Thoracic aorta (tissue), 2 donors: ENCODE measurements around the gene SPAAR. TPM values are rescaled to one million over a fixed set of nuclear protein-coding genes. Genes with fewer than 3 reads are reported as not detected.

Source experiments
- ATAC-seq: fragments of 150-250 bp; one replicate; pipeline ENCODE4 v1.8.0; 2017; ENCODE audit warnings: low read depth; ENCODE audit not compliant: insufficient number of reproducible peaks, low FRiP score
- DNase-seq: peaks from one replicate; pipeline ENCODE4 v3.0.0-alpha.2; 2020; ENCODE audit warnings: low spot score
- H3K27ac ChIP-seq, 2 donors: fragments of 200-600 bp; sonication (generic); 1 replicate in 1 of 2; 2 replicates in 1 of 2; pipeline ENCODE4 v1.5.1; 2016; ENCODE audit warnings: mild to moderate bottlenecking in 2 of 2, moderate library complexity in 2 of 2
- H3K27me3 ChIP-seq: fragments of 200-600 bp; sonication (generic); replicated peaks from 2 replicates; pipeline ENCODE4 v1.6.0; 2016; ENCODE audit warnings: mild to moderate bottlenecking; ENCODE audit not compliant: insufficient read depth
- H3K36me3 ChIP-seq: fragments of 200-600 bp; sonication (generic); one replicate; pipeline ENCODE4 v1.5.1; 2016
- H3K4me1 ChIP-seq, 2 donors: fragments of 200-600 bp; sonication (generic); 1 replicate in 1 of 2; 2 replicates in 1 of 2; pipeline versions ENCODE4 v1.5.1 to v1.6.0; 2016; ENCODE audit warnings: low read depth in 2 of 2, mild to moderate bottlenecking in 1 of 2; ENCODE audit not compliant: control insufficient read depth in 1 of 2
- H3K4me3 ChIP-seq: fragments of 200-600 bp; sonication (generic); 2 replicates; pipeline ENCODE4 v1.5.1; 2016; ENCODE audit warnings: mild to moderate bottlenecking
- H3K9me3 ChIP-seq: fragments of 200-600 bp; sonication (generic); 2 replicates; pipeline ENCODE4 v1.5.1; 2016
- CTCF ChIP-seq: fragments of 200-600 bp; sonication (generic); IDR thresholded peaks from one replicate; pipeline ENCODE4 v1.5.1; 2019; ENCODE audit warnings: antibody characterized with exemption
- total RNA-seq, 2 donors: library from RNA; depleted of rRNA; stranded (reverse); fragments of >200 nt; gene quantifications; one replicate each; pipeline versions ENCODE4 v1.1.0 to v1.2.3, GENCODE V29; 2016

SPAAR gene
- total RNA-seq, 2 donors from 2014 or later = 3.2 to 4.9 TPM

GRCh38 chr9:35942286-35942685, 33.0 kb downstream of the SPAAR start:
- no peak for TF ChIP-seq CTCF
- Histone ChIP-seq H3K4me1 (peaks cover 28 to 49% of the 10 kb centered on the region in 2 donors), H3K27me3 (no peaks in the 10 kb centered on the region), H3K36me3 (no peaks in the 10 kb centered on the region), H3K9me3 (no peaks in the 10 kb centered on the region), H3K27ac (no peak overlapping the region), H3K4me3 (no peak overlapping the region)
- ATAC-seq (no peak), DNase-seq (no peak)

GRCh38 chr9:35944173-35944572, 34.9 kb downstream of the SPAAR start:
- no peak for ATAC-seq
- peak overlapping the region in 1 of 2 donors; percentile 14 for H3K27ac ChIP-seq

GRCh38 chr9:35944841-35945240, 35.6 kb downstream of the SPAAR start:
- DNase-seq (no peak), ATAC-seq (no peak)
- Histone ChIP-seq H3K4me3 (no peak overlapping the region), H3K4me1 (peaks cover 19 to 23% of the 10 kb centered on the region in 2 donors), H3K36me3 (no peaks in the 10 kb centered on the region), H3K27ac (peak overlapping the region in 1 of 2 donors; percentile 38), H3K9me3 (no peaks in the 10 kb centered on the region), H3K27me3 (no peaks in the 10 kb centered on the region)
- TF ChIP-seq CTCF = no peak

More at GRCh38 chr9:35944173-35944572, 34.9 kb downstream of the SPAAR start:
- no peaks in the 10 kb centered on the region for H3K27me3 ChIP-seq
- no peak overlapping the region for H3K4me3 ChIP-seq
- H3K9me3 ChIP-seq = no peaks in the 10 kb centered on the region
- H3K4me1 ChIP-seq = peaks cover 19 to 30% of the 10 kb centered on the region in 2 donors
- no peak for DNase-seq
- no peaks in the 10 kb centered on the region for H3K36me3 ChIP-seq
- no peak for TF ChIP-seq CTCF

GRCh38 chr9:35945341-35946018, 36.2 kb downstream of the SPAAR start:
- H3K27ac ChIP-seq = peak overlapping the region; percentile 38 to 50
- DNase-seq (no peak), ATAC-seq (no peak)
- no peaks in the 10 kb centered on the region for H3K27me3 ChIP-seq
- H3K36me3 ChIP-seq = no peaks in the 10 kb centered on the region
- H3K9me3 ChIP-seq = no peaks in the 10 kb centered on the region
- H3K4me3 ChIP-seq = peak overlapping the region; percentile 11
- TF ChIP-seq CTCF = peak; percentile 74
- H3K4me1 ChIP-seq = peaks cover 19 to 21% of the 10 kb centered on the region in 2 donors

GRCh38 chr9:35948451-35948850, 39.2 kb downstream of the SPAAR start:
- Histone ChIP-seq H3K9me3 (no peaks in the 10 kb centered on the region), H3K4me1 (peaks cover 19 to 21% of the 10 kb centered on the region in 2 donors), H3K4me3 (no peak overlapping the region), H3K27ac (no peak overlapping the region), H3K36me3 (no peaks in the 10 kb centered on the region), H3K27me3 (no peaks in the 10 kb centered on the region)
- no peak for TF ChIP-seq CTCF
- ATAC-seq (no peak), DNase-seq (no peak)
